GM23338 (cell line): ENCODE measurements around the gene NPLOC4. TPM values are rescaled to one million over a fixed set of nuclear protein-coding genes. Genes with fewer than 3 reads are reported as not detected.

Experiments used
- ATAC-seq: fragments of 200-7000 bp; cut with Tn5 transposase; 3 replicates; pipeline ENCODE4 v1.9.1; 2020
- DNase-seq: peaks from one replicate; pipeline ENCODE4 v3.0.0-alpha.2; 2015; ENCODE audit warnings: low spot score
- H2AFZ ChIP-seq: fragments of 200-600 bp; sonication (generic); 2 replicates; pipeline ENCODE4 v1.8.0; 2016; ENCODE audit warnings: antibody characterized with exemption, mild to moderate bottlenecking, moderate library complexity
- H3F3A ChIP-seq: fragments of 200-600 bp; sonication (generic); replicated peaks from 2 replicates; pipeline ENCODE4 v1.8.0; 2017; ENCODE audit warnings: antibody characterized with exemption, mixed run types, low read depth
- H3K27ac ChIP-seq: fragments of 200-600 bp; sonication (generic); 2 replicates; pipeline ENCODE4 v1.6.1; 2016; ENCODE audit warnings: low read depth
- H3K27me3 ChIP-seq: fragments of 200-600 bp; sonication (generic); 2 replicates; pipeline ENCODE4 v1.8.0; 2016; ENCODE audit warnings: mild to moderate bottlenecking, mixed run types, moderate library complexity; ENCODE audit not compliant: insufficient read depth
- H3K36me3 ChIP-seq: fragments of 200-600 bp; sonication (generic); 2 replicates; pipeline ENCODE4 v1.8.0; 2016; ENCODE audit warnings: mild to moderate bottlenecking; ENCODE audit not compliant: insufficient read depth
- H3K4me1 ChIP-seq: fragments of 200-600 bp; sonication (generic); 2 replicates; pipeline ENCODE4 v1.8.0; 2016; ENCODE audit warnings: mild to moderate bottlenecking, moderate library complexity; ENCODE audit not compliant: insufficient read depth
- H3K4me2 ChIP-seq: fragments of 200-600 bp; sonication (generic); 2 replicates; pipeline ENCODE4 v1.7.1; 2017; ENCODE audit warnings: mixed run types
- H3K4me3 ChIP-seq: fragments of 200-600 bp; sonication (generic); 2 replicates; pipeline ENCODE4 v1.6.1; 2016; ENCODE audit warnings: mixed run types
- H3K79me2 ChIP-seq: fragments of 200-600 bp; sonication (generic); replicated peaks from 2 replicates; pipeline ENCODE4 v1.8.0; 2017; ENCODE audit warnings: mild to moderate bottlenecking; ENCODE audit not compliant: insufficient read depth
- H3K9me2 ChIP-seq: fragments of 200-600 bp; sonication (generic); 2 replicates; pipeline ENCODE4 v1.8.0; 2017; ENCODE audit not compliant: insufficient read depth
- H4K20me1 ChIP-seq: fragments of 200-600 bp; sonication (generic); replicated peaks from 2 replicates; pipeline ENCODE4 v1.8.0; 2017; ENCODE audit warnings: mild to moderate bottlenecking; ENCODE audit not compliant: insufficient read depth
- H3K27ac Mint-ChIP-seq: 2 replicates; pipeline ENCODE4 v1.8.0; 2020; ENCODE audit warnings: inconsistent platforms, mild to moderate bottlenecking, moderate library complexity, mixed read lengths
- H3K27me3 Mint-ChIP-seq: 3 replicates; pipeline ENCODE4 v1.8.0; 2022; ENCODE audit warnings: low read depth, mild to moderate bottlenecking, moderate library complexity, mixed read lengths, inconsistent platforms; ENCODE audit not compliant: insufficient read depth, poor library complexity
- H3K36me3 Mint-ChIP-seq: 3 replicates; pipeline ENCODE4 v1.8.0; 2021; ENCODE audit warnings: low read depth, mild to moderate bottlenecking, inconsistent platforms, moderate library complexity, mixed read lengths
- H3K4me1 Mint-ChIP-seq: 3 replicates; pipeline ENCODE4 v1.8.0; 2020; ENCODE audit warnings: mild to moderate bottlenecking, inconsistent platforms, mixed read lengths
- H3K4me3 Mint-ChIP-seq: 3 replicates; pipeline ENCODE4 v1.8.0; 2021; ENCODE audit warnings: moderate library complexity, mild to moderate bottlenecking, inconsistent platforms, mixed read lengths
- H3K9me3 Mint-ChIP-seq: 3 replicates; pipeline ENCODE4 v1.8.0; 2020; ENCODE audit warnings: moderate library complexity, mild to moderate bottlenecking, inconsistent platforms, mixed read lengths
- CREB1 ChIP-seq: fragments of 250-450 bp; sonication (Bioruptor Pico); IDR thresholded peaks from 2 replicates; pipeline ENCODE4 v1.5.0; 2020; ENCODE audit warnings: low read depth, mild to moderate bottlenecking, moderate library complexity
- EZH2 ChIP-seq: fragments of 200-600 bp; sonication (generic); IDR thresholded peaks from one replicate; pipeline ENCODE4 v1.8.0; 2017; ENCODE audit warnings: antibody characterized with exemption, mild to moderate bottlenecking, low read depth; ENCODE audit not compliant: unreplicated experiment
- JUNB ChIP-seq: IDR thresholded peaks from one replicate; pipeline ENCODE4 v1.6.1; 2016; ENCODE audit warnings: antibody characterized with exemption; ENCODE audit not compliant: unreplicated experiment
- NANOG ChIP-seq: IDR thresholded peaks from 2 replicates; pipeline ENCODE4 v1.6.1; 2016; ENCODE audit warnings: antibody characterized with exemption, borderline replicate concordance
- POLR2AphosphoS5 ChIP-seq: IDR thresholded peaks from 2 replicates; pipeline ENCODE4 v1.6.1; 2016; ENCODE audit warnings: antibody characterized with exemption, low read depth
- STAT1 ChIP-seq: IDR thresholded peaks from one replicate; pipeline ENCODE4 v1.6.1; 2016; ENCODE audit warnings: antibody characterized with exemption; ENCODE audit not compliant: unreplicated experiment
- ZNF114 ChIP-seq: fragments of 250-450 bp; sonication (Bioruptor Pico); IDR thresholded peaks from 2 replicates; pipeline ENCODE4 v1.5.0; 2020; ENCODE audit warnings: mild to moderate bottlenecking, moderate library complexity
- ZNF462 ChIP-seq: fragments of 250-450 bp; sonication (Bioruptor Pico); IDR thresholded peaks from 2 replicates; pipeline ENCODE4 v1.5.0; 2020; ENCODE audit warnings: mild to moderate bottlenecking, moderate library complexity
- polyA plus RNA-seq: library from polyadenylated mRNA; unstranded; fragments of >200 nt; fragmentation: Nextera tagmentation; extraction: Ambion mirVana; gene quantifications from 2 replicates; pipeline ENCODE4 v1.2.1, GENCODE V29; 2016
- total RNA-seq: library from RNA; depleted of rRNA; stranded (reverse); fragments of >200 nt; shearing (Covaris generic); gene quantifications from 2 replicates; pipeline ENCODE4 v1.2.3, GENCODE V29; 2014
- TF ChIP-seq, protein P1 (sequence below): IDR thresholded peaks from 2 replicates; pipeline ENCODE4 v1.6.1; 2016; ENCODE audit warnings: antibody characterized with exemption
- TF ChIP-seq, protein P2 (sequence below): IDR thresholded peaks from one replicate; pipeline ENCODE4 v1.6.1; 2018; ENCODE audit warnings: antibody characterized with exemption; ENCODE audit not compliant: unreplicated experiment

Gene NPLOC4
- total and polyA plus RNA-seq, 2 experiments from 2014 or later: 24.1 to 79.1 TPM

GRCh38 chr17:81641825-81642489 is 5.0 kb upstream of the NPLOC4 start:
- Histone ChIP-seq H3K4me1 (peaks cover under 1% of the 10 kb centered on the region; the same call in 1 of the 2 replicates), H3K36me3 (no peaks in the 10 kb centered on the region), H3K27ac (no peak overlapping the region), H2AFZ (no peak overlapping the region), H3K27me3 (peaks cover 5% of the 10 kb centered on the region), H4K20me1 (no peaks in the 10 kb centered on the region), H3K4me2 (no peak overlapping the region), H3K4me3 (no peak overlapping the region), H3F3A (peaks cover 11% of the 10 kb centered on the region), H3K79me2 (no peaks in the 10 kb centered on the region), H3K9me2 (no peaks in the 10 kb centered on the region)
- Mint-ChIP-seq H3K36me3 (no peaks in the 10 kb centered on the region), H3K27ac (no peak overlapping the region; the same call in 1 of the 2 replicates), H3K9me3 (no peaks in the 10 kb centered on the region; the same call in 1 of the 3 replicates), H3K4me3 (no peak overlapping the region), H3K4me1 (no peaks in the 10 kb centered on the region), H3K27me3 (peaks cover 12% of the 10 kb centered on the region)
- TF ChIP-seq NANOG (no peak), STAT1 (no peak), ZNF462 (no peak), JUNB (no peak), ZNF114 (CRISPR knock-in tag) (no peak), POLR2AphosphoS5 (no peak), EZH2 (no peak), CREB1 (CRISPR knock-in tag) (no peak)
- TF ChIP-seq, protein P1, sequence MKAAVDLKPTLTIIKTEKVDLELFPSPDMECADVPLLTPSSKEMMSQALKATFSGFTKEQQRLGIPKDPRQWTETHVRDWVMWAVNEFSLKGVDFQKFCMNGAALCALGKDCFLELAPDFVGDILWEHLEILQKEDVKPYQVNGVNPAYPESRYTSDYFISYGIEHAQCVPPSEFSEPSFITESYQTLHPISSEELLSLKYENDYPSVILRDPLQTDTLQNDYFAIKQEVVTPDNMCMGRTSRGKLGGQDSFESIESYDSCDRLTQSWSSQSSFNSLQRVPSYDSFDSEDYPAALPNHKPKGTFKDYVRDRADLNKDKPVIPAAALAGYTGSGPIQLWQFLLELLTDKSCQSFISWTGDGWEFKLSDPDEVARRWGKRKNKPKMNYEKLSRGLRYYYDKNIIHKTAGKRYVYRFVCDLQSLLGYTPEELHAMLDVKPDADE: no peak
- TF ChIP-seq, protein P2, sequence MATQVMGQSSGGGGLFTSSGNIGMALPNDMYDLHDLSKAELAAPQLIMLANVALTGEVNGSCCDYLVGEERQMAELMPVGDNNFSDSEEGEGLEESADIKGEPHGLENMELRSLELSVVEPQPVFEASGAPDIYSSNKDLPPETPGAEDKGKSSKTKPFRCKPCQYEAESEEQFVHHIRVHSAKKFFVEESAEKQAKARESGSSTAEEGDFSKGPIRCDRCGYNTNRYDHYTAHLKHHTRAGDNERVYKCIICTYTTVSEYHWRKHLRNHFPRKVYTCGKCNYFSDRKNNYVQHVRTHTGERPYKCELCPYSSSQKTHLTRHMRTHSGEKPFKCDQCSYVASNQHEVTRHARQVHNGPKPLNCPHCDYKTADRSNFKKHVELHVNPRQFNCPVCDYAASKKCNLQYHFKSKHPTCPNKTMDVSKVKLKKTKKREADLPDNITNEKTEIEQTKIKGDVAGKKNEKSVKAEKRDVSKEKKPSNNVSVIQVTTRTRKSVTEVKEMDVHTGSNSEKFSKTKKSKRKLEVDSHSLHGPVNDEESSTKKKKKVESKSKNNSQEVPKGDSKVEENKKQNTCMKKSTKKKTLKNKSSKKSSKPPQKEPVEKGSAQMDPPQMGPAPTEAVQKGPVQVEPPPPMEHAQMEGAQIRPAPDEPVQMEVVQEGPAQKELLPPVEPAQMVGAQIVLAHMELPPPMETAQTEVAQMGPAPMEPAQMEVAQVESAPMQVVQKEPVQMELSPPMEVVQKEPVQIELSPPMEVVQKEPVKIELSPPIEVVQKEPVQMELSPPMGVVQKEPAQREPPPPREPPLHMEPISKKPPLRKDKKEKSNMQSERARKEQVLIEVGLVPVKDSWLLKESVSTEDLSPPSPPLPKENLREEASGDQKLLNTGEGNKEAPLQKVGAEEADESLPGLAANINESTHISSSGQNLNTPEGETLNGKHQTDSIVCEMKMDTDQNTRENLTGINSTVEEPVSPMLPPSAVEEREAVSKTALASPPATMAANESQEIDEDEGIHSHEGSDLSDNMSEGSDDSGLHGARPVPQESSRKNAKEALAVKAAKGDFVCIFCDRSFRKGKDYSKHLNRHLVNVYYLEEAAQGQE: no peak
- DNase-seq: no peak
- peak; percentile 45; the same call in 2 of the 3 replicates for ATAC-seq
